ENCODE data around the gene EPHB6. TPM values are rescaled to one million over a fixed set of nuclear protein-coding genes. Genes with fewer than 3 reads are reported as not detected.

EPHB6 gene, protein sequence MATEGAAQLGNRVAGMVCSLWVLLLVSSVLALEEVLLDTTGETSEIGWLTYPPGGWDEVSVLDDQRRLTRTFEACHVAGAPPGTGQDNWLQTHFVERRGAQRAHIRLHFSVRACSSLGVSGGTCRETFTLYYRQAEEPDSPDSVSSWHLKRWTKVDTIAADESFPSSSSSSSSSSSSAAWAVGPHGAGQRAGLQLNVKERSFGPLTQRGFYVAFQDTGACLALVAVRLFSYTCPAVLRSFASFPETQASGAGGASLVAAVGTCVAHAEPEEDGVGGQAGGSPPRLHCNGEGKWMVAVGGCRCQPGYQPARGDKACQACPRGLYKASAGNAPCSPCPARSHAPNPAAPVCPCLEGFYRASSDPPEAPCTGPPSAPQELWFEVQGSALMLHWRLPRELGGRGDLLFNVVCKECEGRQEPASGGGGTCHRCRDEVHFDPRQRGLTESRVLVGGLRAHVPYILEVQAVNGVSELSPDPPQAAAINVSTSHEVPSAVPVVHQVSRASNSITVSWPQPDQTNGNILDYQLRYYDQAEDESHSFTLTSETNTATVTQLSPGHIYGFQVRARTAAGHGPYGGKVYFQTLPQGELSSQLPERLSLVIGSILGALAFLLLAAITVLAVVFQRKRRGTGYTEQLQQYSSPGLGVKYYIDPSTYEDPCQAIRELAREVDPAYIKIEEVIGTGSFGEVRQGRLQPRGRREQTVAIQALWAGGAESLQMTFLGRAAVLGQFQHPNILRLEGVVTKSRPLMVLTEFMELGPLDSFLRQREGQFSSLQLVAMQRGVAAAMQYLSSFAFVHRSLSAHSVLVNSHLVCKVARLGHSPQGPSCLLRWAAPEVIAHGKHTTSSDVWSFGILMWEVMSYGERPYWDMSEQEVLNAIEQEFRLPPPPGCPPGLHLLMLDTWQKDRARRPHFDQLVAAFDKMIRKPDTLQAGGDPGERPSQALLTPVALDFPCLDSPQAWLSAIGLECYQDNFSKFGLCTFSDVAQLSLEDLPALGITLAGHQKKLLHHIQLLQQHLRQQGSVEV
- total RNA-seq (10 to 100 TPM in 2 of 4 donors, 1 to 10 TPM in 2; 6.7 to 13.6 (median 10.2) TPM), polyA plus RNA-seq (1 to 10 TPM; 1.2 to 5.6 (median 1.2) TPM)

DNA sequence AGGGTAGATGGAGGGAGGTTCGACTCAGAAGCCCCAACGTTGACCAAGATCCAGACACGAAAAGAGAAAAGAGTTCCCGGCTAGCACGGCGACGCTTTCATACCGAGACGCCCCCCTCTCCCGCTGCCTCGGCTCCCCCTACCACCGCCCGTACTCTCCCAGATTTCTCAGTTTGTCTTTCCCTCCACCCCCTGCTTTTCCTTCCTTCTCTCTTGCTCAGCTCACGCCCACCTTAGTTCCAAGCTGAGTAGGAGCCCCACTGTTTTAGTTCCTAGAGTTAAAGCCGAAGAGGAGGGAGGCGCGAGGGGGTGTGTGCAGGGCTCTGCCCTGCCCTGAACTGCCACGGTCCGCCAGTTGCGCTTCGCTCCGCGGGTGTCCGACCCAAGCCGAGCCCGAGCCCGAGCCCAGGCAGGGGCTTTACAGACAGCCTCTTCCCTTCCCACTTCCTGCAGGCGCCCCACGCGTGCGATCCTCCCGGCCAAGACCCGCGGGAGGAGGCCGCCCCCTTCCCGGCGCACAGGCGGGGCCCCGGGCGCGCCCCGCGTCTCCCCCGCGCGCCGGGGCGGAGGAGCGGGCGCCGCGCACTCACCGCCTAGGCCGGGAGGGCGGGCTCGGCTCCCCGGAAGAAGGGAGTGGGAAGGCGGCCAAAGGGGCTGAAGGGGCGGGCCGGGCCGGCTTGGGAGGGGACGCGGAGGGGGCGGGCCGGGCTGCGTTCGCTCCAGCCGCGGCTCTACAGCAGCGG is at the start of gene EPHB6:
TSS of gene EPHB6 (plus strand) at position 705 of the 742 bp plus-strand sequence. CDS start 8,152 bp downstream, outside the sequence.
- Histone ChIP-seq H3K36me3 (no peaks in the 10 kb centered on the region), H3K4me1 (peaks cover 0 to 27% (median 19%) of the 10 kb centered on the region in 4 donors), H3K9me3 (no peaks in the 10 kb centered on the region), H3K27ac (peak within 1 kb of the TSS; percentile 69 to 81 (median 71)), H3K4me3 (peak within 1 kb of the TSS; percentile 55 to 76 (median 66)), H3K27me3 (no peaks in the 10 kb centered on the region)
- no peak for TF ChIP-seq CTCF (IDR thresholded peaks at IDR 0.05)
- TF ChIP-seq POLR2A (IDR thresholded peaks at IDR 0.05) = no peak
- peak in 1 of 4 donors; percentile 27 for TF ChIP-seq POLR2AphosphoS5 (IDR thresholded peaks at IDR 0.05)
- no peak for TF ChIP-seq EP300 (IDR thresholded peaks at IDR 0.05)
- 0 to 1% methylated on average over 70 of the region's 70 CpGs for WGBS, 2 donors
- peak; percentile 91 for DNase-seq
- intact Hi-C loops (cut with DNase I) = loop anchor here (1.0 to 10.0 kb wide), 4 partner anchors 12 to 530 kb away; partner anchors contain the start of gene ZYX

DNA sequence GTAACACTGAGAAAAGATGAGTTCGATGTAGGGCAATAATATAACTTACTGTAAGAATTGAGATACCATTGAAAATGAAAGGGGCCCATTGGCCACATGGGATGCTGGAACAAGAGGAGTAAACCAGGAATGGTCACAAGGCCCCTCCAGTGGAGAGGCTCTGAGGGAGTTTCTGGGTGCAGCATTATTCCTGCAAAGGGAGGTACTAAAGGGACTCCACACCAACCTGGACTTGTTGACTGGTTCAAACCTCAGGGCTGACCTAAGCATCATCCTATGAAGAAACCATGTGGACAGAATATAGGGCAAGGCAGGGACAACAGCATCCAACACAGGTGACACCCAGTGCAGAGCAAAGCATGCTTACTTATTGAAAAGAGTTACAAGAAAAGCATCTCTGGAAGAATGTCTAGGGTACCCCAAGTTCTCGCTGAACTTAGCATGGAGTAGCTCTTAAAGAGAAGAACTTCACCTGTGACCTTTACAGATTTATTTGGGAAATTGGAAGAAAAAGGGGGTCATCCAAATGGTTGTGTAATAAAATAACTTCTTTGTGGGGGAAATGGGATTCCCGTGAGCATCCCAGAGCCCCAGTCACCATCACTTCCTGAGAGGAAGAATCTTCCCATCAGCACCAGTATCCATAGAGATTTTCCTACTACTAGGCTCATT is 49.4 kb upstream of the EPHB6 start:
- H3K27me3 ChIP-seq = peaks cover 0 to 19% (median 0%) of the 10 kb centered on the region in 3 donors
- H3K9me3 ChIP-seq = no peaks in the 10 kb centered on the region
- no peak for DNase-seq
- 89% methylated on average over 3 of the region's 3 CpGs for WGBS, 2 donors
- intact Hi-C loops (cut with DNase I) = no loop called here
- no peaks in the 10 kb centered on the region for H3K4me1 ChIP-seq
- no peaks in the 10 kb centered on the region for H3K36me3 ChIP-seq
- H3K4me3 ChIP-seq = no peak overlapping the region
- TF ChIP-seq EP300 (IDR thresholded peaks at IDR 0.05) = no peak
- no peak overlapping the region for H3K27ac ChIP-seq

GRCh38 chr7:142806022-142806356 is 48.9 kb upstream of the EPHB6 start:
- intact Hi-C loops (cut with DNase I) = no loop called here
- Histone ChIP-seq H3K9me3 (no peaks in the 10 kb centered on the region), H3K4me1 (no peaks in the 10 kb centered on the region), H3K36me3 (no peaks in the 10 kb centered on the region), H3K27me3 (peaks cover 0 to 22% (median 0%) of the 10 kb centered on the region in 3 donors), H3K27ac (no peak overlapping the region), H3K4me3 (no peak overlapping the region)
- WGBS, 2 donors = 46 to 58% methylated on average over 2 of the region's 2 CpGs
- no peak for TF ChIP-seq EP300 (IDR thresholded peaks at IDR 0.05)
- TF ChIP-seq POLR2AphosphoS5 (IDR thresholded peaks at IDR 0.05) = no peak
- TF ChIP-seq POLR2A (IDR thresholded peaks at IDR 0.05) = no peak
- no peak for TF ChIP-seq CTCF (IDR thresholded peaks at IDR 0.05)
- no peak for DNase-seq

DNA sequence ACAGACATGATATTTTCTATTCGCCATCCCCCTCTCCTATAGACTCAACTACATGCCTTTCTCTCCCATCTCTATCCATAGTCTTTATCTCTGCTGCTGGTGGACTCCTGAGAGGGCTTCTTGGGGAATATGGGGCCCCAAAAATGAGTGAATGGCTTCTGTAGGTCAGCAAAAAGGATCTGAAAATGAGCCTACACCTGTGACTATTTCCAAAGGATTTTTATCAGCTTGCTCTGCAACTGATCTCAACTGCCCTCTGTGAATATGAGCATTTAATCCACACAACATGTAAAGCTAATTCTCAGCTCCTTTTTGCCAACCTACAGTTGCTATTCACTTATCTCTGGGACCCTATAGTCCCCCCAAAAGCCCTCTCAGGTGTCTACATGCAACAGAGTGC is 47.9 kb upstream of the EPHB6 start:
- H3K9me3 ChIP-seq = no peaks in the 10 kb centered on the region
- no peak for DNase-seq
- intact Hi-C loops (cut with DNase I) = no loop called here
- no peak for TF ChIP-seq CTCF (IDR thresholded peaks at IDR 0.05)
- TF ChIP-seq EP300 (IDR thresholded peaks at IDR 0.05) = no peak
- no peak for TF ChIP-seq POLR2AphosphoS5 (IDR thresholded peaks at IDR 0.05)
- no peak for TF ChIP-seq POLR2A (IDR thresholded peaks at IDR 0.05)
- H3K27me3 ChIP-seq = peaks cover 0 to 28% (median 0%) of the 10 kb centered on the region in 3 donors
- no peak overlapping the region for H3K27ac ChIP-seq
- H3K4me1 ChIP-seq = no peaks in the 10 kb centered on the region
- WGBS, 2 donors = 84% methylated on average over 1 of the region's 1 CpG
- H3K4me3 ChIP-seq = no peak overlapping the region
- no peaks in the 10 kb centered on the region for H3K36me3 ChIP-seq

Measured in sigmoid colon (tissue), 7 donors.